ENCODE data around the gene SLC2A9. TPM values are rescaled to one million over a fixed set of nuclear protein-coding genes. Genes with fewer than 3 reads are reported as not detected.

Gene SLC2A9
- total RNA-seq, 3 donors from 2014 or later: 1.7 to 3.0 (median 2.6) TPM

- Mint-ChIP-seq H3K36me3 (ENCODE audit: insufficient read depth) (no peaks in the 10 kb centered on the region), H3K4me1 (ENCODE audit: low read depth) (no peaks in the 10 kb centered on the region), H3K9me3 (no peaks in the 10 kb centered on the region), H3K4me3 (no peak overlapping the region), H3K27me3 (ENCODE audit: low read depth) (no peaks in the 10 kb centered on the region)
- ATAC-seq (no peak), DNase-seq (no peak)
Observed at GRCh38 chr4:10005632-10006031, 15.7 kb downstream of the SLC2A9 start.

- Mint-ChIP-seq H3K27me3 (ENCODE audit: low read depth) (no peaks in the 10 kb centered on the region), H3K36me3 (ENCODE audit: insufficient read depth) (peaks cover 3% of the 10 kb centered on the region), H3K9me3 (no peaks in the 10 kb centered on the region), H3K4me3 (no peak overlapping the region), H3K4me1 (ENCODE audit: low read depth) (no peaks in the 10 kb centered on the region)
- ATAC-seq (peak; percentile 24 to 49), DNase-seq (no peak)
Observed at GRCh38 chr4:10003666-10004065, 17.6 kb downstream of the SLC2A9 start.

- ATAC-seq (no peak), DNase-seq (no peak)
- Mint-ChIP-seq H3K4me3 (no peak overlapping the region), H3K4me1 (ENCODE audit: low read depth) (no peaks in the 10 kb centered on the region), H3K27me3 (ENCODE audit: low read depth) (no peaks in the 10 kb centered on the region), H3K36me3 (ENCODE audit: insufficient read depth) (peaks cover 3% of the 10 kb centered on the region), H3K9me3 (no peaks in the 10 kb centered on the region)
Observed at GRCh38 chr4:10002278-10002677, 19.0 kb downstream of the SLC2A9 start.

GRCh38 chr4:10001757-10002156 is 19.5 kb downstream of the SLC2A9 start:
- no peaks in the 10 kb centered on the region for H3K4me1 Mint-ChIP-seq (ENCODE audit: low read depth)
- H3K9me3 Mint-ChIP-seq: no peaks in the 10 kb centered on the region
- ATAC-seq (no peak), DNase-seq (no peak)
- no peak overlapping the region for H3K4me3 Mint-ChIP-seq
- peaks cover 3% of the 10 kb centered on the region for H3K36me3 Mint-ChIP-seq (ENCODE audit: insufficient read depth)
- no peaks in the 10 kb centered on the region for H3K27me3 Mint-ChIP-seq (ENCODE audit: low read depth)

- peak; percentile 38 to 52 for ATAC-seq
Observed at GRCh38 chr4:9999956-10000561, 21.2 kb downstream of the SLC2A9 start.

GRCh38 chr4:9997886-9998285 is 23.4 kb downstream of the SLC2A9 start:
- Mint-ChIP-seq H3K36me3 (ENCODE audit: insufficient read depth) (peaks cover 9% of the 10 kb centered on the region), H3K27me3 (ENCODE audit: low read depth) (no peaks in the 10 kb centered on the region), H3K4me1 (ENCODE audit: low read depth) (peaks cover 13% of the 10 kb centered on the region), H3K9me3 (no peaks in the 10 kb centered on the region), H3K4me3 (no peak overlapping the region)
- ATAC-seq (no peak), DNase-seq (no peak)

More at GRCh38 chr4:9999956-10000561, 21.2 kb downstream of the SLC2A9 start:
- Mint-ChIP-seq H3K9me3 (no peaks in the 10 kb centered on the region), H3K27me3 (ENCODE audit: low read depth) (no peaks in the 10 kb centered on the region), H3K4me3 (no peak overlapping the region), H3K4me1 (ENCODE audit: low read depth) (no peaks in the 10 kb centered on the region), H3K36me3 (ENCODE audit: insufficient read depth) (peaks cover 3% of the 10 kb centered on the region)
- no peak for DNase-seq

- Mint-ChIP-seq H3K36me3 (ENCODE audit: insufficient read depth) (peaks cover 11% of the 10 kb centered on the region), H3K4me3 (no peak overlapping the region), H3K9me3 (no peaks in the 10 kb centered on the region), H3K27me3 (ENCODE audit: low read depth) (no peaks in the 10 kb centered on the region), H3K4me1 (ENCODE audit: low read depth) (peaks cover 13% of the 10 kb centered on the region)
- DNase-seq (no peak), ATAC-seq (no peak)
Observed at GRCh38 chr4:9996319-9997110, 24.8 kb downstream of the SLC2A9 start.

- peak; percentile 78 to 85 for ATAC-seq
- no peaks in the 10 kb centered on the region for H3K27me3 Mint-ChIP-seq (ENCODE audit: low read depth)
- peaks cover 13% of the 10 kb centered on the region for H3K4me1 Mint-ChIP-seq (ENCODE audit: low read depth)
- DNase-seq: no peak
- peaks cover 13% of the 10 kb centered on the region for H3K36me3 Mint-ChIP-seq (ENCODE audit: insufficient read depth)
- no peaks in the 10 kb centered on the region for H3K9me3 Mint-ChIP-seq
- no peak overlapping the region for H3K4me3 Mint-ChIP-seq
Observed at GRCh38 chr4:9994246-9994847, 26.9 kb downstream of the SLC2A9 start.

- ATAC-seq (no peak), DNase-seq (no peak)
- Mint-ChIP-seq H3K9me3 (no peaks in the 10 kb centered on the region), H3K4me1 (ENCODE audit: low read depth) (peaks cover 13% of the 10 kb centered on the region), H3K27me3 (ENCODE audit: low read depth) (no peaks in the 10 kb centered on the region), H3K4me3 (no peak overlapping the region), H3K36me3 (ENCODE audit: insufficient read depth) (peaks cover 11% of the 10 kb centered on the region)
Observed at GRCh38 chr4:9989918-9990635, 31.2 kb downstream of the SLC2A9 start.

- no peak for ATAC-seq
- Mint-ChIP-seq H3K4me3 (no peak overlapping the region), H3K27me3 (ENCODE audit: low read depth) (no peaks in the 10 kb centered on the region), H3K4me1 (ENCODE audit: low read depth) (peaks cover 4% of the 10 kb centered on the region), H3K9me3 (no peaks in the 10 kb centered on the region), H3K36me3 (ENCODE audit: insufficient read depth) (peaks cover 13% of the 10 kb centered on the region)
- no peak for DNase-seq
Observed at GRCh38 chr4:9988933-9989332, 32.4 kb downstream of the SLC2A9 start.

GRCh38 chr4:9988363-9988749 is 32.9 kb downstream of the SLC2A9 start:
- Mint-ChIP-seq H3K36me3 (ENCODE audit: insufficient read depth) (peaks cover 12% of the 10 kb centered on the region), H3K27me3 (ENCODE audit: low read depth) (no peaks in the 10 kb centered on the region), H3K4me3 (no peak overlapping the region), H3K4me1 (ENCODE audit: low read depth) (no peaks in the 10 kb centered on the region), H3K9me3 (no peaks in the 10 kb centered on the region)
- DNase-seq (no peak), ATAC-seq (no peak)

GRCh38 chr4:9987749-9988362 is 33.4 kb downstream of the SLC2A9 start:
- no peak for DNase-seq
- H3K4me1 Mint-ChIP-seq (ENCODE audit: low read depth): no peaks in the 10 kb centered on the region
- no peaks in the 10 kb centered on the region for H3K9me3 Mint-ChIP-seq
- no peaks in the 10 kb centered on the region for H3K27me3 Mint-ChIP-seq (ENCODE audit: low read depth)
- H3K36me3 Mint-ChIP-seq (ENCODE audit: insufficient read depth): peaks cover 7% of the 10 kb centered on the region
- no peak for ATAC-seq
- no peak overlapping the region for H3K4me3 Mint-ChIP-seq

GRCh38 chr4:9984621-9985020 is 36.7 kb downstream of the SLC2A9 start:
- Mint-ChIP-seq H3K4me1 (ENCODE audit: low read depth) (no peaks in the 10 kb centered on the region), H3K27me3 (ENCODE audit: low read depth) (no peaks in the 10 kb centered on the region), H3K4me3 (no peak overlapping the region), H3K9me3 (peaks cover 6% of the 10 kb centered on the region), H3K36me3 (ENCODE audit: insufficient read depth) (peaks cover 8% of the 10 kb centered on the region)
- DNase-seq (no peak), ATAC-seq (no peak)

GRCh38 chr4:9983211-9983610 is 38.1 kb downstream of the SLC2A9 start:
- H3K9me3 Mint-ChIP-seq: peaks cover 6% of the 10 kb centered on the region
- H3K27me3 Mint-ChIP-seq (ENCODE audit: low read depth): no peaks in the 10 kb centered on the region
- DNase-seq (no peak), ATAC-seq (no peak)
- H3K36me3 Mint-ChIP-seq (ENCODE audit: insufficient read depth): peaks cover 8% of the 10 kb centered on the region
- no peak overlapping the region for H3K4me3 Mint-ChIP-seq
- H3K4me1 Mint-ChIP-seq (ENCODE audit: low read depth): no peaks in the 10 kb centered on the region
